Upper lobe of left lung (tissue), 6 donors: ENCODE measurements around the gene CDAN1. TPM values are rescaled to one million over a fixed set of nuclear protein-coding genes. Genes with fewer than 3 reads are reported as not detected.
"Not testable (repeated sequence)": the region's sequence is repeated elsewhere in the genome, so short reads cannot be mapped to it uniquely, and the experiment has no call there.

Experiments used
- ATAC-seq, 2 donors: fragments of 200-7000 bp; cut with Tn5 transposase; one replicate each; pipeline ENCODE4 v1.9.1; 2022; ENCODE audit warnings: mild to moderate bottlenecking in 2 of 2, moderate library complexity in 2 of 2; ENCODE audit not compliant: low FRiP score in 2 of 2
- DNase-seq, 2 donors: peaks; one replicate each; pipeline ENCODE4 v3.0.0-alpha.2; 2019 to 2020
- H3K27ac ChIP-seq, 4 donors: fragments of 200-600 bp; sonication (generic); one replicate each; pipeline ENCODE4 v1.5.1; 2016 to 2019
- H3K27me3 ChIP-seq, 4 donors: fragments of 200-600 bp; sonication (generic); one replicate each; pipeline ENCODE4 v1.5.1; 2017 to 2019
- H3K36me3 ChIP-seq, 4 donors: fragments of 200-600 bp; sonication (generic); one replicate each; pipeline ENCODE4 v1.5.1; 2016 to 2019
- H3K4me1 ChIP-seq, 4 donors: fragments of 200-600 bp; sonication (generic); one replicate each; pipeline ENCODE4 v1.5.1; 2018 to 2019
- H3K4me3 ChIP-seq, 4 donors: fragments of 200-600 bp; sonication (generic); one replicate each; pipeline ENCODE4 v1.5.1; 2017 to 2019; ENCODE audit warnings: mild to moderate bottlenecking in 2 of 4, moderate library complexity in 1 of 4
- H3K9me3 ChIP-seq, 4 donors: fragments of 200-600 bp; sonication (generic); one replicate each; pipeline ENCODE4 v1.5.1; 2018 to 2019
- EP300 ChIP-seq, 4 donors: sonication (generic); formaldehyde crosslinking; IDR thresholded peaks; one replicate each; pipeline ENCODE4 v1.5.1; 2017; ENCODE audit warnings: antibody characterized with exemption in 4 of 4, control low read depth in 2 of 4
- POLR2A ChIP-seq, 4 donors: fragments of 450-650 bp; IDR thresholded peaks; one replicate each; pipeline ENCODE4 v1.5.1; 2016 to 2017; ENCODE audit warnings: antibody characterized with exemption in 4 of 4, mild to moderate bottlenecking in 2 of 4
- POLR2AphosphoS5 ChIP-seq, 2 donors: sonication (generic); formaldehyde crosslinking; IDR thresholded peaks; one replicate each; pipeline ENCODE4 v1.5.1; 2017; ENCODE audit warnings: antibody characterized with exemption in 2 of 2
- WGBS, 2 donors: methylation state at CpG; one replicate each; pipeline ENCODE4 v1.1.5; 2017 to 2018; 5-methylcytosine and 5-hydroxymethylcytosine counted together
- total RNA-seq, 6 donors: library from RNA; depleted of rRNA in 4 of 6; stranded (reverse); fragments of >200 nt in 4 of 6; gene quantifications; one replicate each; pipeline versions ENCODE4 v1.1.0 to v1.2.1, GENCODE V29; 2016 to 2021
- TF ChIP-seq, protein P1 (sequence below), 6 experiments: fragments of 450-650 bp in 4 of 6; fragments of 200-600 bp in 2 of 6; sonication (generic) in 2 of 6; IDR thresholded peaks; one replicate each; pipeline ENCODE4 v1.5.1; 2016 to 2019; ENCODE audit warnings: antibody characterized with exemption in 6 of 6
- donor health status: DM: no; HTN: no; CAD: no; lungs with moderate emphysema.
- donor health status: DM: no; HTN: yes; CAD: no; lungs with severe emphysema.

The CDAN1 gene
- total RNA-seq, 6 donors from 2014 or later, result 9.1 to 30.4 (median 12.6) TPM

DNA sequence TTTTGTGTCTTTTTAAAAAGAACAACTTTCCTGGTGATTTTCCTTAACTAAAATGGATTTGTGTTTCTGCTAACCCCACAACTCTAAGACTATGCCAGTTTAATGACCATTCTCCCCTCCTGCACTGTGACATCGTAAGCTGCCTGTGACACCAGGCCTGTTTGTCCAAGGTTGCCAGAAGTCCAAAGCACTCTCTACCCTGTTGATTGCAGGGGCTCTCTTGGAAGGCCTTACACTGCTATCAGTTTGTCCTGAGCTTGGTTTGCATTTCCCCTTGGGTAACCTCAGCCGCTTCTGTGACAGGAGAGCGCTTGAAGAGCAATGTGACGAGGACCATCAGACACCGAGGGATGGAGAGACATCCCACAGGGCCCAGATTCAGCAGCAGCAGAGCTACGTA lies 55.8 kb downstream of the CDAN1 start:
- no peaks in the 10 kb centered on the region for H3K9me3 ChIP-seq
- no peak overlapping the region for H3K27ac ChIP-seq
- H3K4me1 ChIP-seq, result no peaks in the 10 kb centered on the region
- peaks cover 7 to 94% (median 46%) of the 10 kb centered on the region in 4 donors for H3K36me3 ChIP-seq
- no peak for ATAC-seq
- DNase-seq, result no peak
- WGBS, 2 donors, result 93 to 94% methylated on average over 6 of the region's 6 CpGs
- no peaks in the 10 kb centered on the region for H3K27me3 ChIP-seq
- no peak overlapping the region for H3K4me3 ChIP-seq
- TF ChIP-seq, protein P1, sequence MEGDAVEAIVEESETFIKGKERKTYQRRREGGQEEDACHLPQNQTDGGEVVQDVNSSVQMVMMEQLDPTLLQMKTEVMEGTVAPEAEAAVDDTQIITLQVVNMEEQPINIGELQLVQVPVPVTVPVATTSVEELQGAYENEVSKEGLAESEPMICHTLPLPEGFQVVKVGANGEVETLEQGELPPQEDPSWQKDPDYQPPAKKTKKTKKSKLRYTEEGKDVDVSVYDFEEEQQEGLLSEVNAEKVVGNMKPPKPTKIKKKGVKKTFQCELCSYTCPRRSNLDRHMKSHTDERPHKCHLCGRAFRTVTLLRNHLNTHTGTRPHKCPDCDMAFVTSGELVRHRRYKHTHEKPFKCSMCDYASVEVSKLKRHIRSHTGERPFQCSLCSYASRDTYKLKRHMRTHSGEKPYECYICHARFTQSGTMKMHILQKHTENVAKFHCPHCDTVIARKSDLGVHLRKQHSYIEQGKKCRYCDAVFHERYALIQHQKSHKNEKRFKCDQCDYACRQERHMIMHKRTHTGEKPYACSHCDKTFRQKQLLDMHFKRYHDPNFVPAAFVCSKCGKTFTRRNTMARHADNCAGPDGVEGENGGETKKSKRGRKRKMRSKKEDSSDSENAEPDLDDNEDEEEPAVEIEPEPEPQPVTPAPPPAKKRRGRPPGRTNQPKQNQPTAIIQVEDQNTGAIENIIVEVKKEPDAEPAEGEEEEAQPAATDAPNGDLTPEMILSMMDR (IDR thresholded peaks at IDR 0.05), result no peak
- TF ChIP-seq POLR2A (IDR thresholded peaks at IDR 0.05) (no peak), EP300 (IDR thresholded peaks at IDR 0.05) (no peak), POLR2AphosphoS5 (IDR thresholded peaks at IDR 0.05) (no peak)

DNA sequence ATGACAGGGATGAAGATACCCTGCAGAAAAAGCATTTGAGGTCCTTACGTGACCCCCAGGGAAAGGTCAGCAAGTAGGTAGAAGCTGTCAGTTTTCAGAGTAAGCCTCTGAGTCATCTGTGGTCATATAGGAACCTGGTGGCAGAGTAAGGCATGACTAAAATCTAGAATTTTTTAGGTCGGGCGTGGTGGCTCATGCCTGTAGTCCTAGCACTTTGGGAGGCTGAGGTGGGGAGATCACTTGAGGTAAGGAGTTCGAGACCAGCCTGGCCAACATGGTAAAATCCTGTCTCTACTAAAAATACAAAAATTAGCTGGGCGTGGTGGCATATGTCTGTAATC lies 56.8 kb downstream of the CDAN1 start:
- 84 to 94% methylated on average over 5 of the region's 5 CpGs for WGBS, 2 donors
- H3K27me3 ChIP-seq, result not testable (repeated sequence)

DNA sequence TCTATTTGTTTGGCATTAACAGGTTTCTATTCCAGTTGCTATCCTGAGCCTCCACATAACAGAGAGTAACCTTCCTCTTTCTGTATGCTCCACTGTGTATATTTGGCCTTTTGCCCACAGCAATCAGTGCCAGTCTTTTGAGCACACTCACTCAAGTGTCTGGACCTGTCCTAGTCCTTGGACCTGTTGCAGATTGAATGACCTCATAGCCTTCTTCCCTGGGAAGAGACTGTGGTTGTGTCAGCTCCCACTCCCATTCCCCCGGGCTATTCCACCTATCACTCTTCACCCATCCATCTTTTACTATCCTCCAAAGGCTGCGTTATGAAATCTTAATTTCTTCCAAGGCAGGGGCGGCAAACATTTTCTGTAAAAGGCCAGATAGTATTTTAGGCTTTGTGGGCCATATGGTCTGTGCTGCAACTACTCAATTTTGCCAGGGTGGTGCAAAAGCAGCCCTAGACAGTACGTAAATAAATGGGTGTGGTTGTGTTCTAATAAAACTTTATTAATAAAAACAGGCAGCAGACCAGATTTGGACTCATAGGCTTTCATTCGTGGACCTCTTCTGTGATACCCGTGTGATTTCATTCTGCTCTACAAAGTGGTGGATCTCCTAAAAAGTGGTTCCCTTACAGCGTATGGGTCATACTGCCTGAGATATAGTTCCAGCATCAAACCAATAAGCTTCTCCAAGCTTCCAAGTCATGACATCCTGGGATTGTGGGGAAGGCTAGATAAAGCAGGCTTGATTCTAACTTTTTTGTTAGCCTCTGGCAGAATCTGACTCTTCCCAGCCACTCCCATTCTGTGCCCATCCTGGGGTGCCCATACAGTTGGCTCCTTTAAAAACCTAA lies 57.4 kb downstream of the CDAN1 start:
- Histone ChIP-seq H3K36me3 (peaks cover 7 to 94% (median 52%) of the 10 kb centered on the region in 4 donors), H3K9me3 (no peaks in the 10 kb centered on the region), H3K4me3 (no peak overlapping the region), H3K27ac (no peak overlapping the region), H3K4me1 (no peaks in the 10 kb centered on the region), H3K27me3 (no peaks in the 10 kb centered on the region)
- peak in 1 of 2 donors; percentile 45 for ATAC-seq
- TF ChIP-seq POLR2A (IDR thresholded peaks at IDR 0.05) (no peak), POLR2AphosphoS5 (IDR thresholded peaks at IDR 0.05) (no peak), EP300 (IDR thresholded peaks at IDR 0.05) (no peak)
- TF ChIP-seq, protein P1 (IDR thresholded peaks at IDR 0.05), result no peak
- DNase-seq, result no peak
- 96% methylated on average over 7 of the region's 7 CpGs for WGBS, 2 donors

More for the DNA sequence above, 56.8 kb downstream of the CDAN1 start:
- Histone ChIP-seq H3K36me3 (peaks cover 7 to 94% (median 52%) of the 10 kb centered on the region in 4 donors), H3K27ac (peak overlapping the region in 1 of 4 donors; percentile 17)
- H3K4me3 ChIP-seq, H3K4me1 ChIP-seq, ATAC-seq, H3K9me3 ChIP-seq, DNase-seq: not testable (repeated sequence)

DNA sequence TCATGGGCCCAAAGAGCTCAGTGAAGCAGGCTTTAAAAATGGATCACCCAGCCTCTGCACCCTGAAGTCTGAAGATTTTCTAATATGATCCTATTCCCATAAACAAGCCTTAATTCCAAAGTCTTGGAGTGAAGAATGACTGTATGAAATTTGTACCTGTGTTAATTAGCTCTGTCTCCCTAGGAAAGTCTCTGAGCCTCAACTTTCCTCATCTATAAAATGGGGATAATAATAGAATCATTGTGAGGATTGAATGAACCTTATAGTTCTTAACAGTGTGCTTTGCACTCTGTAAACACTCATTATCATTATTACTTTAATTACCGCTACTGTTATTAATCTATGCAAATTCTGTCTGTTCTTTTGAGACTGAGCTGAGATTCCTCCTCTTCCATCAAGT lies 61.9 kb downstream of the CDAN1 start:
- TF ChIP-seq, protein P1 (IDR thresholded peaks at IDR 0.05), result no peak
- TF ChIP-seq POLR2A (IDR thresholded peaks at IDR 0.05), result no peak
- TF ChIP-seq POLR2AphosphoS5 (IDR thresholded peaks at IDR 0.05), result no peak
- TF ChIP-seq EP300 (IDR thresholded peaks at IDR 0.05), result no peak
- no peak for ATAC-seq
- Histone ChIP-seq H3K36me3 (peaks cover 0 to 84% (median 34%) of the 10 kb centered on the region in 4 donors), H3K27me3 (no peaks in the 10 kb centered on the region), H3K4me1 (no peaks in the 10 kb centered on the region), H3K9me3 (no peaks in the 10 kb centered on the region), H3K4me3 (no peak overlapping the region), H3K27ac (no peak overlapping the region)
- WGBS, 2 donors, result 96 to 100% methylated on average over 1 of the region's 1 CpG
- no peak for DNase-seq

DNA sequence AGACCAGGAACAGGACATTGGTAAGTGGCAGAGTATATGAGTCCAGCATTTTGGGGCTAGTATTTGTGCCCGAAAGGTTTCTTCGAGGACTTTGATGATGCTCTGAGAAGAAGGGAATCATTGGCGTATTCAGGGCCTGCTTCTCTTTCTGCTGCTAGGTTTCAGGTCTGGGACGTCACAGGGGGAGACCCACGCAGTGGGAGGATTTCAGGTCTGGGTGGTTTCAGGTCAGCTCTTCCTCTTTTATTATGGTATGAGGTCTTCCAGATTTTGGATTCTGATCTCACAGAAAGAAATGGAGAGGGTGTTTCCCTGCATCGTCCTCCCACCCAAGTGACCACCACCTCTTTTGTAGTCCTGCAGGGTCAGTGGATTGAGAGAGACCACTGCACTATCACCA lies 62.5 kb downstream of the CDAN1 start:
- DNase-seq (no peak), ATAC-seq (no peak)
- TF ChIP-seq POLR2AphosphoS5 (IDR thresholded peaks at IDR 0.05) (no peak), POLR2A (IDR thresholded peaks at IDR 0.05) (no peak), EP300 (IDR thresholded peaks at IDR 0.05) (no peak)
- TF ChIP-seq, protein P1 (IDR thresholded peaks at IDR 0.05), result no peak
- no peak overlapping the region for H3K27ac ChIP-seq
- no peaks in the 10 kb centered on the region for H3K9me3 ChIP-seq
- WGBS, 2 donors, result 90 to 94% methylated on average over 6 of the region's 6 CpGs
- peaks cover 0 to 86% (median 35%) of the 10 kb centered on the region in 4 donors for H3K36me3 ChIP-seq
- H3K4me1 ChIP-seq, result no peaks in the 10 kb centered on the region
- H3K27me3 ChIP-seq, result no peaks in the 10 kb centered on the region
- no peak overlapping the region for H3K4me3 ChIP-seq

Other genes with a start within 250 kb of the CDAN1 start
- 100 to 1,000 TPM in 2 of 6 donors, 10 to 100 TPM in 4; 67.0 to 130 (median 93.0) TPM for gene ZNF106, start 246.0 kb downstream of the CDAN1 start, total RNA-seq
- gene SNAP23, start 241.5 kb downstream of the CDAN1 start, total RNA-seq, result 100 to 1,000 TPM in 1 of 6 donors, 10 to 100 TPM in 5; 47.3 to 108 (median 63.7) TPM
- gene LRRC57, start 188.3 kb downstream of the CDAN1 start, total RNA-seq, result 10 to 100 TPM; 24.0 to 48.2 (median 31.2) TPM
- 10 to 100 TPM; 10.2 to 31.9 (median 20.5) TPM for gene HAUS2, start 188.3 kb downstream of the CDAN1 start, total RNA-seq
- 100 to 1,000 TPM in 1 of 6 donors, 10 to 100 TPM in 5; 14.6 to 141 (median 28.8) TPM for gene STARD9, start 161.5 kb downstream of the CDAN1 start, total RNA-seq
- gene TTBK2, start 183.7 kb upstream of the CDAN1 start, total RNA-seq, result 10 to 100 TPM in 5 of 6 donors, 1 to 10 TPM in 1; 8.2 to 28.3 (median 13.2) TPM